HG03442 (cell line): Measurements from ENCODE around the gene MGMT.

Experiments used
- ATAC-seq: cut with Tn5 transposase; IDR thresholded peaks from one replicate; pipeline ENCODE4 v1.9.1; 2021; ENCODE audit warnings: mild to moderate bottlenecking, moderate library complexity; ENCODE audit not compliant: unreplicated experiment

The MGMT gene

GRCh38 chr10:129541200-129541599 lies 74.2 kb downstream of the MGMT start:
- no peak for ATAC-seq

GRCh38 chr10:129541748-129542487 lies 74.9 kb downstream of the MGMT start:
- no peak for ATAC-seq

- no peak for ATAC-seq
Observed at GRCh38 chr10:129542589-129542988, 75.5 kb downstream of the MGMT start.

GRCh38 chr10:129544205-129545202 lies 77.5 kb downstream of the MGMT start:
- no peak for ATAC-seq

- ATAC-seq, result no peak
Observed at GRCh38 chr10:129545261-129545660, 78.2 kb downstream of the MGMT start.

GRCh38 chr10:129546106-129546505 lies 79.1 kb downstream of the MGMT start:
- ATAC-seq, result no peak

GRCh38 chr10:129547608-129548007 lies 80.6 kb downstream of the MGMT start:
- no peak for ATAC-seq

GRCh38 chr10:129548600-129548999 lies 81.6 kb downstream of the MGMT start:
- no peak for ATAC-seq

- ATAC-seq, result no peak
Observed at GRCh38 chr10:129550076-129550475, 83.0 kb downstream of the MGMT start.

- ATAC-seq, result no peak
Observed at GRCh38 chr10:129550658-129551057, 83.6 kb downstream of the MGMT start.

- ATAC-seq, result peak; percentile 94
Observed at GRCh38 chr10:129552119-129552518, 85.1 kb downstream of the MGMT start.

GRCh38 chr10:129553928-129554327 lies 86.9 kb downstream of the MGMT start:
- ATAC-seq, result no peak

GRCh38 chr10:129556316-129556715 lies 89.3 kb downstream of the MGMT start:
- ATAC-seq, result no peak

- ATAC-seq, result no peak
Observed at GRCh38 chr10:129560361-129560760, 93.3 kb downstream of the MGMT start.

GRCh38 chr10:129562487-129562886 lies 95.4 kb downstream of the MGMT start:
- ATAC-seq, result no peak

GRCh38 chr10:129564923-129565322 lies 97.9 kb downstream of the MGMT start:
- ATAC-seq, result no peak

GRCh38 chr10:129568583-129569344 lies 101.7 kb downstream of the MGMT start:
- ATAC-seq, result no peak

- ATAC-seq, result no peak
Observed at GRCh38 chr10:129570185-129570584, 103.1 kb downstream of the MGMT start.

GRCh38 chr10:129579228-129579627 lies 112.2 kb downstream of the MGMT start:
- no peak for ATAC-seq

- no peak for ATAC-seq
Observed at GRCh38 chr10:129580010-129580409, 113.0 kb downstream of the MGMT start.

GRCh38 chr10:129580901-129581300 lies 113.9 kb downstream of the MGMT start:
- no peak for ATAC-seq
